PC-3 (cell line): ENCODE data around the gene KLK11.

ENCODE experiments used
- EZH2 ChIP-seq: fragments of 300-600 bp; sonication (generic); IDR thresholded peaks from one replicate; pipeline ENCODE4 v1.6.1; 2017; ENCODE audit warnings: antibody characterized with exemption, mild to moderate bottlenecking, low read length; ENCODE audit not compliant: unreplicated experiment
- EZH2phosphoT487 ChIP-seq: fragments of 300-600 bp; sonication (generic); IDR thresholded peaks from 2 replicates; pipeline ENCODE4 v1.6.1; 2018; ENCODE audit warnings: mild to moderate bottlenecking, antibody characterized with exemption, low read length, borderline replicate concordance
- TF ChIP-seq, protein P1 (sequence below): fragments of 300-600 bp; sonication (generic); conservative IDR thresholded peaks from 2 replicates; pipeline ENCODE4 v1.5.1; 2017; ENCODE audit warnings: antibody characterized with exemption, low read depth, mild to moderate bottlenecking, low read length

GRCh38 chr19:51063664-51064063 is 37.2 kb upstream of the KLK11 start:
- TF ChIP-seq, protein P1, sequence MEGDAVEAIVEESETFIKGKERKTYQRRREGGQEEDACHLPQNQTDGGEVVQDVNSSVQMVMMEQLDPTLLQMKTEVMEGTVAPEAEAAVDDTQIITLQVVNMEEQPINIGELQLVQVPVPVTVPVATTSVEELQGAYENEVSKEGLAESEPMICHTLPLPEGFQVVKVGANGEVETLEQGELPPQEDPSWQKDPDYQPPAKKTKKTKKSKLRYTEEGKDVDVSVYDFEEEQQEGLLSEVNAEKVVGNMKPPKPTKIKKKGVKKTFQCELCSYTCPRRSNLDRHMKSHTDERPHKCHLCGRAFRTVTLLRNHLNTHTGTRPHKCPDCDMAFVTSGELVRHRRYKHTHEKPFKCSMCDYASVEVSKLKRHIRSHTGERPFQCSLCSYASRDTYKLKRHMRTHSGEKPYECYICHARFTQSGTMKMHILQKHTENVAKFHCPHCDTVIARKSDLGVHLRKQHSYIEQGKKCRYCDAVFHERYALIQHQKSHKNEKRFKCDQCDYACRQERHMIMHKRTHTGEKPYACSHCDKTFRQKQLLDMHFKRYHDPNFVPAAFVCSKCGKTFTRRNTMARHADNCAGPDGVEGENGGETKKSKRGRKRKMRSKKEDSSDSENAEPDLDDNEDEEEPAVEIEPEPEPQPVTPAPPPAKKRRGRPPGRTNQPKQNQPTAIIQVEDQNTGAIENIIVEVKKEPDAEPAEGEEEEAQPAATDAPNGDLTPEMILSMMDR = no peak
- TF ChIP-seq EZH2 (no peak), EZH2phosphoT487 (no peak)
